Measurements from ENCODE around the gene RASSF3. TPM values are rescaled to one million over a fixed set of nuclear protein-coding genes. Genes with fewer than 3 reads are reported as not detected.
"Not testable (repeated sequence)": the region's sequence is repeated elsewhere in the genome, so short reads cannot be mapped to it uniquely, and the experiment has no call there.

RASSF3 gene
- polyA plus RNA-seq, 3 donors: 6.6 to 77.9 (median 14.5) TPM

GRCh38 chr12:64653123-64653522, 42.8 kb downstream of the RASSF3 start:
- H3K36me3 Mint-ChIP-seq: peaks cover 28 to 49% of the 10 kb centered on the region in 2 donors
- Histone ChIP-seq H4K20me1 (ENCODE audit: insufficient read depth, low read length) (peaks cover 100% of the 10 kb centered on the region), H3K4me2 (replicated peaks; ENCODE audit: extremely low read depth, low read length, poor library complexity, severe bottlenecking) (no peak overlapping the region)

GRCh38 chr12:64653907-64654306, 43.6 kb downstream of the RASSF3 start:
- Histone ChIP-seq H3K27ac (ENCODE audit: low read depth in 1 of 2, low read length in 2 of 2) (peak overlapping the region in 1 of 2 donors; percentile 62), H3K79me2 (ENCODE audit: insufficient read depth, low read length) (peaks cover 100% of the 10 kb centered on the region), H3K4me1 (ENCODE audit: control insufficient read depth in 1 of 2, insufficient read depth in 2 of 2, low read length in 2 of 2) (peaks cover 12 to 37% of the 10 kb centered on the region in 2 donors), H4K20me1 (ENCODE audit: insufficient read depth, low read length) (peaks cover 100% of the 10 kb centered on the region), H3K36me3 (replicated peaks in 1 of 2; ENCODE audit: control insufficient read depth in 1 of 2, insufficient read depth in 2 of 2, low read length in 2 of 2) (peaks cover 6 to 46% of the 10 kb centered on the region in 2 donors)
- H3K4me2 ChIP-seq (replicated peaks; ENCODE audit: extremely low read depth, low read length, poor library complexity, severe bottlenecking); H3K27me3 ChIP-seq (ENCODE audit: control insufficient read depth in 2 of 2, insufficient read depth in 2 of 2, low read length in 2 of 2); H3K4me3 ChIP-seq (replicated peaks in 1 of 3; ENCODE audit: low read depth in 2 of 3, low read length in 3 of 3); DNase-seq; H3K9ac ChIP-seq (ENCODE audit: insufficient read depth, low read length, poor library complexity, severe bottlenecking); H3K9me3 Mint-ChIP-seq; intact Hi-C loops (cut with micrococcal nuclease); H2AFZ ChIP-seq (ENCODE audit: insufficient read depth, low read depth, low read length, poor library complexity, severe bottlenecking); H3K9me3 ChIP-seq (replicated peaks in 1 of 2; ENCODE audit: control insufficient read depth in 1 of 2, insufficient read depth in 1 of 2, low read length in 2 of 2); H3K27me3 Mint-ChIP-seq (ENCODE audit: low read depth in 3 of 3); H3K4me3 Mint-ChIP-seq: not testable (repeated sequence)
- Mint-ChIP-seq H3K27ac (peak overlapping the region; percentile 38 to 87 (median 67)), H3K36me3 (peaks cover 33 to 56% of the 10 kb centered on the region in 2 donors), H3K4me1 (peaks cover 55% of the 10 kb centered on the region)
- WGBS (ENCODE audit: insufficient coverage): 80% methylated on average over 1 of the region's 2 CpGs

More at GRCh38 chr12:64653123-64653522, 42.8 kb downstream of the RASSF3 start:
- Mint-ChIP-seq H3K27me3 (ENCODE audit: low read depth in 3 of 3) (peaks cover 0 to 2% (median 0%) of the 10 kb centered on the region in 3 donors), H3K27ac (peak overlapping the region in 5 of 7 donors; percentile 19 to 87 (median 50)), H3K4me1 (peaks cover 50% of the 10 kb centered on the region), H3K9me3 (peaks cover 0 to 1% (median 0%) of the 10 kb centered on the region in 7 donors), H3K4me3 (no peak overlapping the region)
- H3K4me1 ChIP-seq (ENCODE audit: control insufficient read depth in 1 of 2, insufficient read depth in 2 of 2, low read length in 2 of 2): peaks cover 12 to 30% of the 10 kb centered on the region in 2 donors
- WGBS (ENCODE audit: insufficient coverage): no CpG with 5 or more reads among the region's 1 CpG
- DNase-seq: no peak
- no peak for TF ChIP-seq CTCF (IDR thresholded peaks at IDR 0.05)
- H3K4me3 ChIP-seq (replicated peaks in 1 of 3; ENCODE audit: low read depth in 2 of 3, low read length in 3 of 3): no peak overlapping the region
- no peak overlapping the region for H2AFZ ChIP-seq (ENCODE audit: insufficient read depth, low read depth, low read length, poor library complexity, severe bottlenecking)
- intact Hi-C loops (cut with micrococcal nuclease): no loop called here
- no peaks in the 10 kb centered on the region for H3K27me3 ChIP-seq (ENCODE audit: control insufficient read depth in 2 of 2, insufficient read depth in 2 of 2, low read length in 2 of 2)
- H3K9me3 ChIP-seq (replicated peaks in 1 of 2; ENCODE audit: control insufficient read depth in 1 of 2, insufficient read depth in 1 of 2, low read length in 2 of 2): no peaks in the 10 kb centered on the region
- H3K9ac ChIP-seq (ENCODE audit: insufficient read depth, low read length, poor library complexity, severe bottlenecking): no peak overlapping the region
- H3K36me3 ChIP-seq (replicated peaks in 1 of 2; ENCODE audit: control insufficient read depth in 1 of 2, insufficient read depth in 2 of 2, low read length in 2 of 2): peaks cover 6 to 46% of the 10 kb centered on the region in 2 donors
- H3K27ac ChIP-seq (ENCODE audit: low read depth in 1 of 2, low read length in 2 of 2): peak overlapping the region in 1 of 2 donors; percentile 62
- peaks cover 100% of the 10 kb centered on the region for H3K79me2 ChIP-seq (ENCODE audit: insufficient read depth, low read length)

Data from CD14-positive monocyte (primary cell).